GM06990 (cell line): ENCODE data around the gene DENND1B.
A peak's percentile ranks its signal among the peaks of the same experiment; 100 is the strongest.

Experiments used
- DNase-seq: peaks from one replicate; pipeline ENCODE4 v3.0.0-alpha.2; 2011; ENCODE audit not compliant: insufficient read length; ENCODE audit errors: extremely low read depth
- H3K27me3 ChIP-seq: replicated peaks from 2 replicates; pipeline ENCODE4 v1.6.0; 2011; ENCODE audit warnings: low read length; ENCODE audit not compliant: control insufficient read depth, insufficient read depth
- H3K36me3 ChIP-seq: 2 replicates; pipeline ENCODE4 v1.5.1; 2011; ENCODE audit warnings: low read length; ENCODE audit not compliant: control insufficient read depth, insufficient read depth
- H3K4me3 ChIP-seq: replicated peaks from 2 replicates; pipeline ENCODE4 v1.5.1; 2011; ENCODE audit warnings: low read depth, mild to moderate bottlenecking, control low read depth, low read length
- TF ChIP-seq, protein P1 (sequence below): IDR thresholded peaks from 2 replicates; pipeline ENCODE4 v1.5.1; 2011; ENCODE audit warnings: low read length, control low read depth, mild to moderate bottlenecking, inconsistent platforms; ENCODE audit not compliant: insufficient read depth, poor library complexity, severe bottlenecking

The DENND1B gene

DNA sequence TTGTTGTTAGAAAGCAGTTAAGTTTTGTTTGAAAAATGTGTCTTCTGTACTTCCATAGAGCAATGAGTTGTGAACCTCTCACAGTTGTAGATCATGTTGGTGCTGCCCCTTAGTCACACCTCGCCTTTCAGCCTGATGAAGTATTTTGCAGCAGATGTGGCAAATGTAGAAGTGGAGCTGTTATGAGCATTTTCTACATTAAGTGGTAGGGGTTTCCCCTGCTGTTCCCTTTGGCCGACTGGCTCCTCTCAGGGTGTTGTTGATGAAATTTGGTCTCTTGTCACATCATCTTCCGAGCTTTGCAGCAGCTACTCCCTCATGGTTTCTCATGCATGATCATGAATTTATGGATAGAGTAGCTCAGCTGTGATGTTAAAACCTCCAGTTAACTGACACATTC lies 33.6 kb upstream of the DENND1B start:
- TF ChIP-seq, protein P1, sequence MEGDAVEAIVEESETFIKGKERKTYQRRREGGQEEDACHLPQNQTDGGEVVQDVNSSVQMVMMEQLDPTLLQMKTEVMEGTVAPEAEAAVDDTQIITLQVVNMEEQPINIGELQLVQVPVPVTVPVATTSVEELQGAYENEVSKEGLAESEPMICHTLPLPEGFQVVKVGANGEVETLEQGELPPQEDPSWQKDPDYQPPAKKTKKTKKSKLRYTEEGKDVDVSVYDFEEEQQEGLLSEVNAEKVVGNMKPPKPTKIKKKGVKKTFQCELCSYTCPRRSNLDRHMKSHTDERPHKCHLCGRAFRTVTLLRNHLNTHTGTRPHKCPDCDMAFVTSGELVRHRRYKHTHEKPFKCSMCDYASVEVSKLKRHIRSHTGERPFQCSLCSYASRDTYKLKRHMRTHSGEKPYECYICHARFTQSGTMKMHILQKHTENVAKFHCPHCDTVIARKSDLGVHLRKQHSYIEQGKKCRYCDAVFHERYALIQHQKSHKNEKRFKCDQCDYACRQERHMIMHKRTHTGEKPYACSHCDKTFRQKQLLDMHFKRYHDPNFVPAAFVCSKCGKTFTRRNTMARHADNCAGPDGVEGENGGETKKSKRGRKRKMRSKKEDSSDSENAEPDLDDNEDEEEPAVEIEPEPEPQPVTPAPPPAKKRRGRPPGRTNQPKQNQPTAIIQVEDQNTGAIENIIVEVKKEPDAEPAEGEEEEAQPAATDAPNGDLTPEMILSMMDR: no peak
- no peak for DNase-seq
- H3K4me3 ChIP-seq: no peak overlapping the region
- no peaks in the 10 kb centered on the region for H3K27me3 ChIP-seq
- H3K36me3 ChIP-seq: no peaks in the 10 kb centered on the region

DNA sequence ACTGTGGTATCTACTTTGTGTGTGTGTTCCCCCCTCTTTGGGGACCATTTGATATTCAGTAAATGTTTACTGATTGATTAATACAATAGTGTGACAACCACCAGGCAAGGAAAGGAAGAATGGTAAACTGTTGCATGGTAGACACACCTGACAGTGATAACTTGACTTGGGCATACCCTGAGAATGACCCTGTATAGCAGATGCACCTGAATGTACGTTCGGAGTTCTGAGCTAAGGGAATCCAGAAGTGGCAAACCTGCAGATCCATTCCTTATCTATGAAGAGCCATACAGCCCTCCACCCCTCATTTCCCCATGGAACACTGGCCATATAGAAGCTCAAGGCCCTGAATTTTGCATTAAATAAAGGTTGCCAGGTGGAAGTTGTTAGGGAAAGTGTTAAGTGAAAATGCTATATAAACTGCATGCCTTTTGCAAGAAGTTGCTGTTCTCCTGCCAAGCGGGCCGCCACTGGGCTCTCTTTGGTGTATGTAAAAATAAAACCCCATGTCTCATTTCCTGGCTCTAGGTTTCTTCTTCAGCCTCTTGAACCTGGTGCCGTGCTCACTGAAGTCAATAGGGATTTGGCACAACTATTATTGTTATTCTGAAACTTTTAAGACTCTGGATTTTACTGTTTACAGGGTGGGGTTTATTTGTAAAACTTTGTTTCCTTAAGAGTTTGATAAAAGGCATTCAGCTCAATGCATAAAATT lies 32.6 kb upstream of the DENND1B start:
- H3K4me3 ChIP-seq: no peak overlapping the region
- H3K36me3 ChIP-seq: no peaks in the 10 kb centered on the region
- TF ChIP-seq, protein P1: no peak
- no peaks in the 10 kb centered on the region for H3K27me3 ChIP-seq
- no peak for DNase-seq

DNA sequence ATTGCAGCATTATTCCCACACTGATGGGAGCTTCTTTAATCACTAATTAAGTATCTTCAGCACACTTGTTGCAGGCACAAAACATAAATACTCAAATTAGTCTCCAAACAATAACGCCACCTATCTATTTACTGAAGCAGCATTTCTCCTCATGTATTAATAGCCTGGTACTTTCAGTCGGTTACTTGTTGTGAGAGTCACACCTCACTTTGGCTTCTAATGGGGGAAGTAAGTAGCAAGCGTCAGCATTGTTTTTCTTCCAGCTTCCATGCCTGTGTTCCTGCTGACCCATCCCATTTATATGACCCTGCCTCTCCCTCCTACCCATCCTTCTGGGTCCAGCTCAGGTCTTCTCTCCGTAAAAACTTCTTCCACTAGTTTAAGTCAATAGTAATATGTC lies 31.9 kb upstream of the DENND1B start:
- no peak overlapping the region for H3K4me3 ChIP-seq
- no peaks in the 10 kb centered on the region for H3K27me3 ChIP-seq
- TF ChIP-seq, protein P1: peak; percentile 25
- no peaks in the 10 kb centered on the region for H3K36me3 ChIP-seq
- DNase-seq: peak; percentile 25

DNA sequence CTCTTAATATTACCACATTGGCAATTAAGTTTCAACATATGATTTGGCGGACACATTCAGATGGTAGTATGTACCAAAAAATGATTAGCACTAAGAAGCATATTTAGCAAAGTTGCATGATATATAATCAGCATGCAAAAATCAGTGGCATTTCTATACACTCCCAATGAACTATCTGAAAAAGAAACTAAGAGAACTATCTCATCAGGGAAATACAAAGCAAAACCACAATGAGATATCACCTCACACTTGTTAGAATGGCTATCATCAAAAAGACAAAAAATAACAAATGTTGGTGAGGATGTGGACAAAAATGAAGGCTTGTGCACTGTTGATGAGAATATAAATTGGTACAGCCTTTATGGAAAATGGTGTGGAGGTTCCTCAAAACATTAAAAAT lies 31.4 kb upstream of the DENND1B start:
- TF ChIP-seq, protein P1: no peak
- H3K36me3 ChIP-seq: no peaks in the 10 kb centered on the region
- H3K27me3 ChIP-seq: no peaks in the 10 kb centered on the region
- H3K4me3 ChIP-seq: no peak overlapping the region
- DNase-seq: no peak

DNA sequence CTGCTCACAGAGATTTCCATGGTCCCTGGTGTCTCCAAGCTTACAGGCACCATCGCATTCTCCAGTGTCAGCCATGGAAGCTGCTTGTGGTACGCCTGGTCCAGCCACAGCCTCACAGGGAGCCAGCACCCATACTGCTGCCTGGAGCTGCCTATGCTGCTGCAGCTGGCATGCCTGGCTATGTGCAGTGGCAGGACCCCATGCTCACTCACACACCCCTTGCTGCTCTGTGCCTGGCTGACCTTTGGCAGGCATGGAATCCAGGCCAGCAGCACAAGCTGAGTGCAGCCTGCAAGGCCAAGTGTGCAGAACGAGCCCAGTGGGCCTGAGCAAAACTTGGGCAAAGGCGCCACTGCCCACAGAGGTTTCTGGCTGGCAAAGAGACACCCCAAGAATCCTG lies 26.4 kb upstream of the DENND1B start:
- Histone ChIP-seq H3K36me3 (no peaks in the 10 kb centered on the region), H3K27me3 (no peaks in the 10 kb centered on the region), H3K4me3 (no peak overlapping the region)
- TF ChIP-seq, protein P1: no peak
- no peak for DNase-seq

DNA sequence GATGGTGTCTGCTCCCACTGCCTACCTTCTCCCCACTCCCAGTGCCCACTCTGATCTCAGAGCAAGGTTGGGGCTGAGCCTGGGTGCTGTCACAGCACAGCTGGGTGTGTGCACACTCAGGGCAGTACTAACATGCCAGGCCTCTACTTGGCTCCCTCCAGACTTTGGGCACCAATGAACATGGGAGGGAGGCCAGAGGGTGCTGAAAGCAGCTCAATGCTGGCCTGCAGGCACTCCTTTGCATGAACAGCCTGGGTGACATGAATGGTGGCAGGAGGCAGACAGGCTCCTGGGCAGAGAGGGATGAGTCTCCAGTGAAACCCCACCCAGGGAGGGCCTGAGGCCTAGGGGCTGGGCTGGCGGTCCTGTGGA lies 25.8 kb upstream of the DENND1B start:
- TF ChIP-seq, protein P1: no peak
- Histone ChIP-seq H3K36me3 (no peaks in the 10 kb centered on the region), H3K27me3 (no peaks in the 10 kb centered on the region), H3K4me3 (no peak overlapping the region)
- DNase-seq: no peak
